ENCODE measurements around the gene PCDH9.

GRCh38 chr13:67018775-67019174, 211.4 kb downstream of the PCDH9 start:
- TF ChIP-seq POLR2A (IDR thresholded peaks at IDR 0.05) (no peak), CTCF (IDR thresholded peaks at IDR 0.05) (no peak)

Measured in heart left ventricle (tissue), 13 donors.